HG03039 (cell line): ENCODE results near the gene BEST2.
"Not testable (repeated sequence)": the region's sequence is repeated elsewhere in the genome, so short reads cannot be mapped to it uniquely, and the experiment has no call there.

Experiments
- ATAC-seq: cut with Tn5 transposase; IDR thresholded peaks from one replicate; pipeline ENCODE4 v1.9.1; 2021; ENCODE audit warnings: mild to moderate bottlenecking, moderate library complexity; ENCODE audit not compliant: unreplicated experiment

The BEST2 gene

DNA sequence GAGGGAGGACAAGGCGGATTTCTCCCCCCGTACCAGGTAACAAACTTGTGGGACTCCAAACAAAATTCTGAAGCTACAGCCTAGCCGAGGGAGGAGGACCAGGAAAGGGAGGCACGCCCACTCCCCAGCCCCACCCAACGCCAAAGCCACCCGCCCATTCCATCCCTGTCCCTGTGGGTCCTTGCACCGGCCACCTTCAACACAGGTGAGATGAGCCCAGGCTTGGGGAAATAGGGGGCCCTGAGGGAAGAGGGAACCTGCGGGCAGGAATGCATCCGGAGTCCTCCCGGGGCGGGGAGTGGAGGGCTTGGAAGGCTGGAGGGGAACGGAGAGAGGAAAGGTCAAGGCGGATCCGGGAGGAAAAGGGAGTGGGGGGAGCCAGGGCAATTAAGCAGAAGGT is at the start of gene BEST2:
TSS of gene BEST2 (plus strand) at position 157 of the 400 bp plus-strand sequence. CDS start 802 bp downstream, outside the sequence.
- no peak for ATAC-seq

DNA sequence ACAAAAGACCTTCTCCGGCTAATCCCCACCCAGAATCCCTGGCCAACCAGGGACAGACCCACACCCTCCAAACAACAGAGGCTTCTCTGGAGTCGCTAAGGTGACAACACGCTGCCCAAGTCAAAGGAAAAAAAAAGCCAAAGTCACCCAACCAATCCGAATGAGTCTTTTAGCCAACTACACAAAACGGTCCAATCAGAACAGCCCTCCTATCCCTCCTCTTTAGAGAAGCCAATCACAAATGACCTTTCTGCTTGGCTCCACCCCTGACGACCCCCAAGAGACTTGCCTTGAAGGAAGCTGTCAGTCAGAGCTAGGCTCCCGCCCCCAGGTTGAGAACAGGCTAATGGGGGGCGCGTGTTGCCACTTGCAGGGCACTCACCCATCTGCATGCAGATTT is 48.5 kb upstream of the BEST2 start:
- no peak for ATAC-seq

DNA sequence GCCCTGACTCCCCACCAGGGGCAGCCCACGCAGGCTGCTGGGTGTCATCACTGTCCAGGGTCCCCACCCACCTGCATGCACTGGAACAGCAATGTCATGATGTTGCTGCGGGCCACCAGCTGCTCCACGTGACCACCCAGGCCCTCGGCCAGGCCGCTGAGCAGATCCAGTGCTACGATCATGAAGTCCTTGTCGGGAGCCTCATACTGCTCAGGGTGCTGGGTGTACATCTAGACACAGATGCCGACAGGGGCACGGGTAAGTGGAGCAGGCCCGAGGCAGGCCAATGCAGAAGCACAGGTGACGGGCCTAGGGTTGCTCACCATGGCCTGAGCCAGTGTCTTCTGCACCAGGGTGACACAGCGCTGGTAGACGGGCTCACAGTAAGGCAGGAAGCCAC is 46.4 kb upstream of the BEST2 start:
- no peak for ATAC-seq

DNA sequence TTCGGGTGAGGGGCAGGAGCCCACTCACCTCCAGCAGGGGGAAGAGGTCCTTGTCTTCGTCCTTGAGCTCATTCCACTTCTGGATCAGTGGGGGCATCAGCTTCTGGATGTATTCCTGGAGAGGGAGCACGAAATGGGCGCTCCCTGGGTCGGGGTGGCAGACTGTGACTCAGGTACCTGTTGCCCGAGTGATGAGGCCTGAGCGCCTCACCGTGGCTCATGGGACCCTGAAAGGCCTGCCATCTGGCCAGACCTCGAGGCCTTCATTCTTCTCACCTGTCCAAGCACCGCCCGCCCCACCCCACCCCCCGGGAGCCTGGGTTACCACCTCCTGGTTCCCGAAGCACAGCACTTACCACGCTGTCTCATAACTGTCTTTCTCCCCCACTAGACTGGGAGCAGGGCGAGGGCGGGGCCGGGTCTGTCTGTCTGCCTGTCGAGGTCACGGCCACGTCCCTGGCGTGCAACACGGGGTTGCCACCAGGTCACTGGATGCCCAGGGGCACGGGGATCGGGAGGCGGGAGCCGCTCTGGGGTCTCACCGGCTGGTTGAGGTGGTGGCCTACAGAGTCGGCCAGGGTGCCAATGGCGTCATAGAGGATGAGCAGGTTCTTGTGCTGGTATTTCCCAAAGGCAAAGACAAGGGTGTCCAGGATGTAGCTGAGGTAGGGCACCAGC is 45.8 kb upstream of the BEST2 start:
- no peak for ATAC-seq

DNA sequence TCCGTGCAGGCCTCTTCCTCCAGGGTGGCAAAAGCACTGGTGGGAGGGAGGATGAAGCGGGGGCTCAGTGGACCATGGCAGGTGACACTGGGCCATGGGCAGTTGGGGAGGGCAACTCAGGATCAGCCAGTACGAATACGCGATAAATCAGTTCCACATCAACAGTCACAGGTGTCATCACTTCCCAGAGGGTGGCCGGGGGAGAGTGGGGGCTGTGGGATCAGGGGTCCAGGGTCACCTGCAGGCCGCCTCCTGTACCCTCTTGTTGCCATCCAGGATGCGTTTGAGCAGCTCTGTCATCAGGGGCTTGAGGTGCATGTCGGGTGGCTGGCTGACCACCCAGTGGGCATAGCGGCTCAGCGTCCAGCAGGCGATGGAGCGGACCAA is 45.3 kb upstream of the BEST2 start:
- ATAC-seq = no peak

DNA sequence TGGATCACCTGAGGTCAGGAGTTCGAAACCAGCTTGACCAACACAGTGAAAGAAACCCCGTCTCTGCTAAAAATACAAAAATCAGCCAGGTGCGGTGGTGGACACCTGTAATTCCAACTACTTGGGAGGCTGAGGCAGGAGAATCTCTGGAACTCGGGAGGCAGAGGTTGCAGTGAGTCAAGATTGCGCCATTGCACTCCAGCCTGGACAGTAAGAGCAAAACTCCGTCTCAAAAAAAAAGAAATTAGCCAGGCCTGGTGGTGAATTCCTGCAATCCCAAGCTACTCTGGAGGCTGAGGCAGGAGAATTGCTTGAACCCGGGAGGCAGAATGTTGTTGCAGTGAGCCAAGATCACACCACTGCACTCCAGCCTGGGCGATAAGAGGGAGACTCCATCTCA is 43.0 kb upstream of the BEST2 start:
- no peak for ATAC-seq

DNA sequence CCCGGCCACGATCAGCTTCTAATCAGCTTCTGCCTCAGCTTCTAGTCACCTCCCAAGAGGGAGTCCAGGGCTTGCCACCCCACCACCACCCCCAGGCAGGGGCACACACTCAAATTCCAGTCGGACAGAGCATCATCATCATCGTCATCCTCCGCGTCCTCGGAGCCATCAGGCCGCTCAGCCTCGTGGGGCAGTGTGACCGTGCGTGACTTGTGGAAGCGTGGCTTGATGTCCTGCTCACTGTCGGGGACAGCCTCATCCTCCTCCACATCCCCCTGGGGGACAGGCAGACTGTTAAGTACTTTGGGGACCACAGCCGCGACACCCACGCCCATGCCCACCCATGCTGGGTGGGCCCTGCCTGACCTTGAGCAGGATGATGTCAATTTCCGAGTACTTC is 40.4 kb upstream of the BEST2 start:
- no peak for ATAC-seq

DNA sequence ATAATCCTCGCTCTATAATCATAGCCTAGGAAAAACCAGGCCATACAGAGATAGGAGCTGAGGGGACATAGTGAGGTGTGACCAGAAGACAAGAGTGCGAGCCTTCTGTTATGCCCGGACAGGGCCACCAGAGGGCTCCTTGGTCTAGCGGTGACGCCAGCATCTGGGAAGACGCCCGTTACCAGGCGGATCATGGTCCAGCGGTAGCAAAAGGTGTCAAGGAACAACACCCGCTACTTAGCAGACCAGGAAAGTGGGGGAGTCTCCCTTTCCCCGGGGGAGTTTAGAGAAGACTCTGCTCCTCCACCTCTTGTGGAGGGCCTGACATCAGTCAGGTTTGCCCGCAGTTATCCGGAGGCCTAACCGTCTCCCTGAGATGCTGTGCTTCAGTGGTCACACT is 39.5 kb upstream of the BEST2 start:
- ATAC-seq = not testable (repeated sequence)

DNA sequence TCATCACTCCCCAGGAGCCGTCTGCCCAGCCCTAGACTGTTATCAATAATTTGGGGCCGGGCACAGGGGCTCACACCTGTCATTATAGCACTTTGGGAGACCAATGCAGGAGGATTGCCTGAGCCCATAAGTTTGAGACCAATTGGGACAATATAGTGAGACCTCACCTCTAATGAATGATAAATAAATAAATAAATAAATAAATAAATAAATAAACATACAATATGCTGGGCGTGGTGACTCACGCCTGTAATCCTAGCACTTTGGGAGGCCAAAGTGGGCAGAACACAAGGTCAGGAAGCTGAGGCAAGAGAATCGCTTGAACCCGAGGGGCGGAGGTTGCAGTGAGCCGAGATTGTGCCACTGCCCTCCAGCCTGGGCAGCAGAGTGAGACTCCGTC is 38.3 kb upstream of the BEST2 start:
- ATAC-seq = not testable (repeated sequence)

DNA sequence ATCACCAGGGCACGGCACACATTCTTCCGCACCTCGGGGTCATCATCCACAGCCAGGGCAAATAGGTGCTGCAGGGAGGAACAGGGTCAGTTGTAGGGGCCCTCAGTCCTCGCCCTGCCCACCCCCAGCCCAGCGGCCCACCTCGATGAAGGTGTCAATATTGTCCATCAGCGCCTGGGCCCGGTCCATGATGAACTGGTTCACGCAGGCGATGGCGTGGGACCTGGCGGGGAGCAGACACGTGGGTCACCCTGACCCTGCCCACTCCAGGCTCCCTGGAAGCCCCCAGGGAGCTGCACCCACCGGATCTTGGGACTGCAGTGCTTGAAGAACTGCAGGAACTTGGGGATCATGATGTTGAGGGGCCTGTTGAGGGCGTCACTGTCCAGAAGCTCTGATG is 36.5 kb upstream of the BEST2 start:
- no peak for ATAC-seq

DNA sequence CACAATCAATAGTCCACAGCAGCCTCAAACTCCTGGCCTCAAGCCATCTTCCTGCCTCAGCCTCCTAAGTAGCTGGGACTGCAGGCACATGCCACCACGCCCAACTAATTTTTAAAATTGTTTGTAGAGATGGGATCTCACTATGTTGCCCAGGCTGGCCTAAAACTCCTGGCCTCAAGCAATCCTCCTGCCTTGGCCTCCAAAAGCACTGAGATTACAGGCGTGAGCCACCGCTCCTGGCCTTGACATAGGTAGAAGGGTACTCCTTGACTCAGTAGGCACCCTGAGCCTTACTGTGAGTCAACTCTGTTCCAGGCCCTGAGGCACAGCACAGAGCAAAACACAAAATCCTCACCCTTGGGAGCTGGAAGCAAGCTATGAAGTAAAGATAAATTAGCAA is 35.7 kb upstream of the BEST2 start:
- ATAC-seq = no peak

DNA sequence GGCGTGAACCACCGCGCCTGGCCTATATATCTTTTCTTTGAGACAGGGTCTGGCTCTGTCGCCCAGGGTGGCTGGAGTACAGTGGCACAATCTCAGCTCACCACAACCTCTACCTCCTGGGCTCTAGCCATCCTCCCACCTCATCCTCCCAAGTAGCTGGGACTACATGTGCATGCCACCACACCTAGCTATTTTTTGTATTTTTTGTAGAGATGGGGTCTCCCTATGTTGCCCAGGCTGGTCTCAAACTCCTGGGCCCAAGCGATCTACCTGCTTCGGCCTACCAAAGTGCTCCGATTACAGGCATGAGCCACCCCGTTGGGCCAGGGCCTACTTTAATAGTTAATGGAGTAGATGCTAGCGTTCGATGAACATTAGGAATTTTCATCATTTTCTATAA is 31.3 kb upstream of the BEST2 start:
- no peak for ATAC-seq

DNA sequence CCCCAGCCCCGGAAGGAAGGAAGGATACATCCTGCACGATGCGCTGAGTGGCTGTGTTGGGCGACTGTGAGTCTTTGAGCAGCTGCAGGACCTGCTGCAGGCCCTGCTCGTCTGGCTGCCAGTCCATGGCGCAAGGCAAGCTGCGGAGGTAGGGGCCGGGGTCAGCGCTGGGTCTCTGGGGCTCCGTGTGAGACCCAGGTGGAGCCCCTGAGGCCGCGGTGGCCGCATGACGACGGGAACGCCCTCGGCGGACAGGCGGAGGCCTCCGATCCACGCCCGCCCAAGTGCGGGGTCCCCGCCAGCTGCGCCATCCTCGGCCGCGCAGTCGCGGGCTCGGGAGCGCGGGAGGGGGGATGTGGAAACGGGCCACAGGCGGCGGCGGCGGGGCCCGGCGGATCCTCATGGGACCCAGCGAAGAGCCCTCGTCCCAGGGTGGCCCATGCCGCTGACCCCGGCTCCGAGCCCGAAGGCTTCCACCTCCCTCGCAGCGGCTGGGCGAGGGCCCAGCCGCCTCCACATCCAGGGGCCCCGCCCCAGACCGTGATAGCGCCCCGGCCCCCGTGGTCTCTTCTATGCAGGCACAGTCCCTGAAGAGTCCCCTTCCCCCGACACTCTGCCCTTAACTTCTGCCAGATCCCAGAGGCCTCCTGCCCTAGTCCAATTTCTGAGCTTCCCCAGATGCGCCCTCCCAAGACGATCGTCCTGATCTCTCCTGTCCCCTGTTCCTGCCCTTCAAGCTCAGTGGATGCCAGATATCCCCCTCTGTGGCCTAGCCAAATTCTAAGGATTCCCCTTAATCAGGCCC is 30.5 kb upstream of the BEST2 start:
- no peak for ATAC-seq

DNA sequence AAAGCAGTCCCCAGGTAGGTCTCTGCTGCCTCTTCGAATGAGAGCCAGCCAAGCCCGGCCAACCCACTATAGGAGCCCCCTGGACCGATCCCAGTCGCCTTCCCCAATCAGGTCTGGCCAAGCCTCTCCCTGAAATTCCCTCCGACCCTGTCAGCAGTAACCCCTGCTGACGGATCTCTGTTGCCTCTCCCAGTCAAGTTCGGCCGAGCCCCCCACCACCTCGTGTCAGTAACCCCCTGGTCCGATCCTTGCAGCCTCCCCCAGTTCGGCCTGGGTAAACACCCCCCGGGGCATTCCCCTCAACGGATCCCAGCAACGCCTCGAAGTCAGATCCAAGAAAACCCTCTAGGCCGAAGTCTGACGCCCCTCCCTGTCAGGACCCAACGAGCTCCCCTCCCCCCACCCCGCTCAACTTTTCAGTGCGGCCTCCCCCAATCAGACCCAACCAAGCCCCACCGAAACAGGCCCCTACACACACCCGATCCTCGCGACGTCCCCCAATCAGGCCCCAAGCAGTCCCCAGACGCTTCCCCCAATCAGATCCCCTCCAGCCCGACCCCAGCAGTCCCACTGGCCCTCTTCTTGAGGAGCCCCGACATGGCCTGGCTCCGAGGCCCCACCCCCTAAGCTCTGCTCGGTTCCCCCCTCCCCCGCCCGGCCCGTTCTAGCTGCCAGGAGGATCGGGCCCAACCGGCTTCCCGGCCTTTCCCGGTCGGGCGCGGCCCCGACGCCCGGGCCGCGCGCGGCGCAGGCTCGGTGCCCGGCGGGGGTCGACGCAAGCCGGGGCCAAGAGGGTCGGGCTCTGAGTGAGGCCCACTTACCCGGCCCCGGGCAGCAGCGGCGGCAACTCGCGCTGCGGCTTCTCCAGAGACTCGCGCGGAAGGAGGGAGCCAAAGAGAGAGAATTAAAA is 29.7 kb upstream of the BEST2 start:
- no peak for ATAC-seq

DNA sequence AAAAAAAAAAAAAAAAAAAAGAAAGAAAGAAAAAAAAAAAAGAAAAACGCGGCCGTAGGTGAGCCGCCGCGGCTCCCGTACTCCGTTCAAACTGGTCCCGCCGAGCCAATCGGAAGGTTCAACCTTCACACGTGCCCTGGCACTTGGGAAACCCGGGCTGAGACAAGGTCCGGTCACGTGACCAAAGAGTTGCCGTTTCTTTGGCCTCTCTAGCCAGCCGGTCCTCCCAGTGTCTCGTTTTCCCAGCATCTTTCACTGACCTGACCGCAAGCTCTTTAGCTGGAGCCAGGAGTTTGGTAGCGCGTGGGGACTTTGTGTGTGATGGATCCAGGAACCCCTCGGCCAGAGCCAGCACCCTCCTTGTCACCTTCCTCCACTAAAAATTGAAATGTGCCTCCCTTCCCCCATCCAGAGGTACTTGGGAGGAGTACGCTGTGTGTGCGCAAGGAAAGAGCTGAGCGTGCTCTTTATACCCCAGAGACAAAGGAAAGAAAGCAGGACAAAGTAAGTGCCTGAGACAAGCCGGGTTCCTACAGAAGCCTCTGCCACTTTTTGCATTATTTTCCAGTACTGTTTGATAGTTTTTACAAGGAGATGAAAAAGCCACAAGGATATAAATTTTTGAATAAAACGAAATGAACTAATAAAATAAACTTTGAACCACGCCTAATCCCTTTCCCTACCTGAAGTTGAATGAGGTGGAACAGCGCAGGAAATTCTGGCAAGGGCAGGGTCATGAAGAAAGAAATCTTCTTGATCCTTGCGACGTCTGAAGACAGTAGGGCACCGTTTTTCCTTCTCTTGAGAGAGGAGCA is 28.8 kb upstream of the BEST2 start:
- peak; percentile 66 for ATAC-seq

DNA sequence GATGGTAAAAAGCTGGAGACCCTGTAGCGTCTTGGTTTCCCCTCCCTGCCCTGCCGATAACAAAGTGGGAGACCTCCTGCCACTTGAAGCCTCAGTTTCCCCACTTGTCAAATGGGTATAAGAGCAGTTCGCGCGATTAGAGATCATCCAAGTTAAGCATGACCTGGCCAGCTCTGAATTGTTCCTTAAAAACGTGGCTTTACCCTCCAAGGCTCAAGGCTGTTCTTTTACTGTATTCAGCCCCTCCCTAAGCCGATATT is 28.3 kb upstream of the BEST2 start:
- no peak for ATAC-seq

DNA sequence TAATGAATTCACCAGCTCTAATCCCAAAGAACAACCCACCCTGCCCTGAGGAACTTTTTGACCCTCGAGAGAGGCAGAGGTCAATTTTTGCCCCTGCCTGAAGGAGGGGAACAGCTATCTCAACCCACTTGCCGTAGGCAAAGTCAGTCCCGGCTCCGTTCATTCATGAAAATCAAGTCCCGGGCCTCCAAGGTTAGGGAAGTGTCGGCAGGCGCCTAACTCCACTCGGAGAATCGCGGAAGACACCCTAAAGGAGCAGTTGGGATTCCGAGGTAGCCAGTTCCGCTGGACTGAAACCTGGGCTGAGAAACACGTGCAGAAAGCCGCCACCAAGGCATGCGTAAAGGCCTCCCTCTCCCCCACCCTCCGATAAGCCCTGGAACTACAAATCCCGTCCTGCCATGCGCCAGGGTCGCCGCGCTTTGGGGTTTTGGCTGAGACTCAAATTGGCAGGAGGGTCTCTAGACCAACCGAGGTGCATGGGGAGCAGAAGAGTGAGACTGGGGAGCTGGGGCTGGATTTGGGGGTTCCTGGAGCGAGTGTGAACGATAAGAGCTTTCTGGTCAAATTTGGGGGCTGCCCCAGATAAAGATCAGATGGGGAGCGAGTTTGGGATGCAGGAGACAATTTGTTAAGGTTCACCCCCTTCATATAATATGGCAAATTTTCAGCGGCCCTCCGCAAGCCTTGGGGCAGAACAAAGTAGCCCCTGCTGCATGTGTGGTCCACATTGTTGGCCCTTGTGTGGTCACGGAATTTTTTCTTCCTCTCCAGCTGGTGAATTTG is 27.8 kb upstream of the BEST2 start, which contains the start of gene TNPO2:
TSS of gene TNPO2 (minus strand) at position 292 of the 786 bp plus-strand sequence. CDS start 2,955 bp downstream, outside the sequence.
- ATAC-seq = no peak

DNA sequence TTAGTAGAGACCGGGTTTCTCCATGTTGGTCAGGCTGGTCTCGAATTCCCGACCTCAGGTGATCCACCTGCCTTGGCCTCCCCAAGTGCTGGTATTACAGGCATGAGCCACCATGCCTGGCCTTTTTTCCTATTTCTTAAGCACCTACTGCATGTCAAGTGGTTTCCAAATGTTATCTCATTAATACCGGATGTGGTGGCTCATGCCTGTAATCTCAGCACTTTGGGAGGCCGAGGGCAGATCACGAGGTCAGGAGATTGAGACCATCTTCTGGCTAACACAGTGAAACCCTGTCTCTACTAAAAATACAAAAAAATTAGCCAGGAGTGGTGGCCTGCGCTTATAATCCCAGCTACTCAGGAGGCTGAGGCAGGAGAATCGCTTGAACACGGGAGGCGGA is 26.0 kb upstream of the BEST2 start:
- not testable (repeated sequence) for ATAC-seq

DNA sequence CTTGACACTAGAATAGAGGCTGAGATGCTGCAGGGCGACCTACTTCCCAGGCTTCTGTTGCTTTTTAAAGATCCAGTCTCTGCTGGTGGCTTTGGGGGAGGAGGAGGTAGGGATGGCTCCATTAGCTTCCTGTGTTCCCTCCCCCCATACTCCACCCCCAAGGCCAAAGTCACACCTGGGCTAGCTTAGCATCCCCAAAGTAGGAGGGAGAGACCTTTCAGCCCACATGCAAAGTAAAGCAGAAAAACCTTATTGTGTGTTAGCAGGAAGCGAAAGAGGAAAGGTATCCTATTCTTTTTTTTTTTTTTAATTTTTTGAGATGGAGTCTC is 24.6 kb upstream of the BEST2 start:
- no peak for ATAC-seq

DNA sequence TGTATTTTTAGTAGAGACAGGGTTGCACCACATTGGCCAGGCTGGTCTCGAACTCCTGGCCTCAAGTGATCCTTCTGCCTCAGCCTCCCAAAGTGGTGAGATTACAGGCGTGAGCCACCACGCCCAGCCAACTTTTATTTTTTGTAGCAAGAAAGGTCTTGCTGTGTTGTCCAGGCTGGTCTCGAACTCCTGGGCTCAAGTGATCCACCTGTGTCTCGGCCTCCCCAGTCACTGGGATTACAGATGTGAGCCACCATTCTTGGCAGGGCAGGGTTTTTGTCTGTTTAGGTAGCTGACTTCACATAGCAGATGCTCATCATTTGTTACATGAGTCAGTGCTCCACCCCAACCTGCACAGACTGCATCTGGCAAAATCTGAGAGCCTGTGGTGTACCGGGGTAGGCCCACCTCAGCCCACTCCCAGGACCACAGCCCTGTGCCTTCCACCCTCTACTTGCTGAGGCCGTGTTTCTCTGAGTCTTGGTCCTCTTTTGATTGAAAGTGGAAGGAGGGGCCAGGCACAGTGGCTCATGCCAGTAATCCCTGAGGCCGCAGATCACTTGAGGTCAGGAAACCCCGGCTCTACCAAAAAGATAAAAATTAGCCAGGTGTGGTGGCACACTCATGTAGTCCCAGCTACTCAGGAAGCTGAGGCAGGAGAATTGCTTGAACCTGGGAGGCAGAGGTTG is 23.7 kb upstream of the BEST2 start:
- ATAC-seq = no peak
